H1 (cell line): ENCODE results near the gene RITA1. TPM values are rescaled to one million over a fixed set of nuclear protein-coding genes. Genes with fewer than 3 reads are reported as not detected.

Experiments used
- CTCF ChIA-PET: fragments of 300-600 bp; sonication (Branson Sonifier 250); formaldehyde crosslinking; loops from one replicate; lab custom pipeline; 2021; ENCODE audit not compliant: partially characterized antibody; lab: Charles Lee
- POLR2A ChIA-PET: fragments of 300-600 bp; sonication (Branson Sonifier 250); formaldehyde crosslinking; loops from one replicate; lab custom pipeline; 2021; ENCODE audit warnings: inconsistent platforms; ENCODE audit not compliant: partially characterized antibody; lab: Charles Lee
- DNase-seq, 2 experiments: peaks; one replicate each; pipeline versions ENCODE4 v3.0.0 to v3.0.0-alpha.2; 2010 to 2022; ENCODE audit warnings: low spot score in 2 of 2, low read depth in 1 of 2, mixed read lengths in 1 of 2
- FAIRE-seq: peaks from 2 replicates; lab custom pipeline; 2011; peaks lifted over from hg19 to GRCh38; lab: Jason Lieb, UNC
- H2AFZ ChIP-seq: 2 replicates; pipeline ENCODE4 v1.8.1; 2012; ENCODE audit warnings: low read length, inconsistent platforms
- H2AK5ac ChIP-seq: 2 replicates; pipeline ENCODE4 v1.6.1; 2013; ENCODE audit warnings: low read depth, low read length
- H2BK120ac ChIP-seq: replicated peaks from 2 replicates; pipeline ENCODE3; 2013; ENCODE audit warnings: low read depth, low read length, inconsistent platforms
- H2BK12ac ChIP-seq: 2 replicates; pipeline ENCODE4 v1.6.1; 2013; ENCODE audit warnings: low read depth, low read length
- H2BK15ac ChIP-seq: 2 replicates; pipeline ENCODE4 v1.6.1; 2013; ENCODE audit warnings: low read length
- H2BK20ac ChIP-seq: 2 replicates; pipeline ENCODE4 v1.6.1; 2013; ENCODE audit warnings: low read length
- H2BK5ac ChIP-seq: 2 replicates; pipeline ENCODE4 v1.6.1; 2013; ENCODE audit warnings: low read depth, low read length
- H3K14ac ChIP-seq: 2 replicates; pipeline ENCODE4 v1.6.1; 2013; ENCODE audit warnings: inconsistent platforms; ENCODE audit not compliant: insufficient read length
- H3K18ac ChIP-seq: 2 replicates; pipeline ENCODE4 v1.6.1; 2013; ENCODE audit warnings: low read length; ENCODE audit errors: extremely low read depth
- H3K23ac ChIP-seq: 2 replicates; pipeline ENCODE4 v1.6.1; 2013; ENCODE audit warnings: inconsistent platforms; ENCODE audit not compliant: insufficient read length
- H3K23me2 ChIP-seq: 2 replicates; pipeline ENCODE4 v1.6.1; 2013; ENCODE audit warnings: low read depth, low read length
- H3K27ac ChIP-seq: 2 replicates; pipeline ENCODE4 v1.6.1; 2011; ENCODE audit warnings: low read depth, low read length, inconsistent platforms
- H3K27me3 ChIP-seq, 4 experiments: replicated peaks in 1 of 4; 1 replicate in 1 of 4; 2 replicates in 3 of 4; pipeline versions ENCODE4 v1.6.1 to v1.8.1; 2011 to 2013; ENCODE audit warnings: low read length in 3 of 4, mild to moderate bottlenecking in 3 of 4, inconsistent platforms in 2 of 4, mixed read lengths in 2 of 4, moderate library complexity in 1 of 4; ENCODE audit not compliant: control insufficient read depth in 3 of 4, insufficient read depth in 3 of 4; ENCODE audit errors: extremely low read depth in 1 of 4
- H3K36me3 ChIP-seq, 4 experiments: 2 replicates each; pipeline versions ENCODE4 v1.6.1 to v1.8.1; 2011 to 2013; ENCODE audit warnings: mild to moderate bottlenecking in 4 of 4, low read length in 3 of 4, moderate library complexity in 2 of 4, control low read depth in 1 of 4, inconsistent platforms in 1 of 4; ENCODE audit not compliant: insufficient read depth in 4 of 4, control insufficient read depth in 2 of 4
- H3K4ac ChIP-seq: replicated peaks from 2 replicates; pipeline ENCODE3; 2013; ENCODE audit warnings: low read length, low read depth, mixed read lengths, inconsistent platforms; ENCODE audit not compliant: insufficient read length
- H3K4me1 ChIP-seq, 4 experiments: replicated peaks in 1 of 4; 1 replicate in 1 of 4; 2 replicates in 3 of 4; pipeline versions ENCODE4 v1.6.1 to v1.8.1; 2011 to 2013; ENCODE audit warnings: low read length in 3 of 4, inconsistent platforms in 2 of 4, mixed read lengths in 1 of 4; ENCODE audit not compliant: insufficient read depth in 4 of 4, control insufficient read depth in 3 of 4
- H3K4me2 ChIP-seq, 2 experiments: 2 replicates each; pipeline versions ENCODE4 v1.6.1 to v1.8.1; 2011 to 2013; ENCODE audit warnings: low read depth in 2 of 2, low read length in 2 of 2, control low read depth in 1 of 2, inconsistent platforms in 1 of 2, mild to moderate bottlenecking in 1 of 2; ENCODE audit not compliant: insufficient read depth in 1 of 2
- H3K4me3 ChIP-seq, 4 experiments: fragments of 200-600, 300-600 bp in 1 of 4; sonication (generic), shearing (Covaris generic), sonication (Bioruptor Twin) in 1 of 4; 2 replicates each; pipeline versions ENCODE4 v1.5.1 to v1.8.1; 2011 to 2016; ENCODE audit warnings: low read length in 4 of 4, low read depth in 3 of 4, control low read depth in 2 of 4, inconsistent platforms in 2 of 4, mild to moderate bottlenecking in 2 of 4, mixed read lengths in 1 of 4, moderate library complexity in 1 of 4; ENCODE audit not compliant: insufficient read depth in 2 of 4; ENCODE audit errors: extremely low read depth in 1 of 4
- H3K56ac ChIP-seq: replicated peaks from 2 replicates; pipeline ENCODE3; 2013; ENCODE audit warnings: low read depth, mild to moderate bottlenecking, mixed read lengths, low read length, inconsistent platforms; ENCODE audit not compliant: insufficient read length
- H3K79me1 ChIP-seq: 2 replicates; pipeline ENCODE4 v1.6.1; 2013; ENCODE audit warnings: low read depth, low read length, control low read depth
- H3K79me2 ChIP-seq, 2 experiments: 2 replicates each; pipeline versions ENCODE4 v1.6.1 to v1.8.1; 2012 to 2013; ENCODE audit warnings: low read length in 2 of 2, mild to moderate bottlenecking in 2 of 2, inconsistent platforms in 1 of 2; ENCODE audit not compliant: insufficient read depth in 2 of 2, control insufficient read depth in 1 of 2
- H3K9ac ChIP-seq, 4 experiments: replicated peaks in 1 of 4; 1 replicate in 1 of 4; 2 replicates in 3 of 4; pipeline versions ENCODE4 v1.6.1 to v1.8.1; 2011 to 2013; ENCODE audit warnings: low read depth in 3 of 4, low read length in 3 of 4, control low read depth in 2 of 4, mild to moderate bottlenecking in 2 of 4, moderate library complexity in 2 of 4, inconsistent platforms in 1 of 4; ENCODE audit errors: extremely low read depth in 1 of 4
- H3K9me3 ChIP-seq, 2 experiments: 2 replicates each; pipeline versions ENCODE4 v1.6.1 to v1.8.1; 2012 to 2013; ENCODE audit warnings: mild to moderate bottlenecking in 2 of 2, moderate library complexity in 2 of 2, control low read depth in 1 of 2, inconsistent platforms in 1 of 2, low read depth in 1 of 2, low read length in 1 of 2, mixed read lengths in 1 of 2; ENCODE audit not compliant: insufficient read depth in 2 of 2
- H4K20me1 ChIP-seq, 2 experiments: replicated peaks in 1 of 2; 2 replicates each; pipeline versions ENCODE3 to v1.8.1; 2011 to 2013; ENCODE audit warnings: inconsistent platforms in 2 of 2, low read length in 2 of 2, mild to moderate bottlenecking in 1 of 2; ENCODE audit not compliant: insufficient read depth in 2 of 2, control insufficient read depth in 1 of 2
- H4K5ac ChIP-seq: 2 replicates; pipeline ENCODE4 v1.6.1; 2013; ENCODE audit warnings: low read length, low read depth, mixed read lengths, inconsistent platforms; ENCODE audit not compliant: insufficient read length
- H4K8ac ChIP-seq: 2 replicates; pipeline ENCODE4 v1.8.0; 2013; ENCODE audit warnings: mild to moderate bottlenecking, moderate library complexity, low read length, inconsistent platforms; ENCODE audit not compliant: insufficient read depth; ENCODE audit errors: extremely low read depth
- H4K91ac ChIP-seq: replicated peaks from 2 replicates; pipeline ENCODE3; 2013; ENCODE audit warnings: low read length, mixed read lengths, inconsistent platforms; ENCODE audit not compliant: insufficient read length
- CBX8 ChIP-seq: fragments of 300-800, 300-1000 bp; sonication (generic); IDR thresholded peaks from 2 replicates; pipeline ENCODE4 v1.7.1; 2016; ENCODE audit warnings: low read depth, low read length, borderline replicate concordance
- EZH2 ChIP-seq: fragments of 200-600 bp; sonication (generic); IDR thresholded peaks from 2 replicates; pipeline ENCODE4 v1.7.1; 2012; ENCODE audit warnings: low read depth, mild to moderate bottlenecking, moderate library complexity, low read length, inconsistent platforms; ENCODE audit not compliant: severe bottlenecking
- GTF2F1 ChIP-seq: IDR thresholded peaks from 2 replicates; pipeline ENCODE4 v1.6.1; 2012; ENCODE audit warnings: low read depth, low read length, improper control_type of control experiment, borderline replicate concordance
- MAFK ChIP-seq: IDR thresholded peaks from 2 replicates; pipeline ENCODE4 v1.6.1; 2012; ENCODE audit warnings: low read depth, mild to moderate bottlenecking, improper control_type of control experiment, low read length
- NRF1 ChIP-seq: IDR thresholded peaks from 2 replicates; pipeline ENCODE4 v1.6.1; 2011; ENCODE audit warnings: mild to moderate bottlenecking, low read depth, low read length, improper control_type of control experiment
- POU5F1 ChIP-seq: IDR thresholded peaks from 2 replicates; pipeline ENCODE4 v1.6.1; 2011; ENCODE audit warnings: low read depth, mild to moderate bottlenecking, low read length, moderate library complexity
- RNF2 ChIP-seq: fragments of 200-900, 300-1000 bp; sonication (generic); IDR thresholded peaks from 2 replicates; pipeline ENCODE4 v1.7.1; 2016; ENCODE audit warnings: borderline replicate concordance, low read depth, mild to moderate bottlenecking, antibody characterized with exemption, low read length; ENCODE audit not compliant: poor library complexity, severe bottlenecking; ENCODE audit errors: missing control alignments
- SP2 ChIP-seq: IDR thresholded peaks from 2 replicates; pipeline ENCODE4 v1.6.1; 2012; ENCODE audit warnings: mild to moderate bottlenecking, low read length, inconsistent platforms
- SP4 ChIP-seq: IDR thresholded peaks from 2 replicates; pipeline ENCODE4 v1.6.1; 2012; ENCODE audit warnings: low read length, inconsistent platforms
- SUZ12 ChIP-seq: fragments of 200-600 bp; sonication (generic); IDR thresholded peaks from 2 replicates; pipeline ENCODE4 v1.6.1; 2012; ENCODE audit warnings: mild to moderate bottlenecking, inconsistent platforms, low read length, moderate library complexity, mixed read lengths
- TBP ChIP-seq: IDR thresholded peaks from 2 replicates; pipeline ENCODE4 v1.6.1; 2011; ENCODE audit warnings: low read depth, low read length, improper control_type of control experiment
- TEAD4 ChIP-seq: IDR thresholded peaks from 2 replicates; pipeline ENCODE4 v1.6.1; 2012; ENCODE audit warnings: low read depth, low read length, inconsistent platforms, mixed read lengths
- WGBS, 2 experiments: shearing (Covaris generic) in 1 of 2; methylation state at CpG; one replicate each; pipeline versions ENCODE4 v1.1.6 to v1.1.7; 2013 to 2015; ENCODE audit warnings: low lambda C conversion rate in 2 of 2, mixed read lengths in 2 of 2, inconsistent platforms in 1 of 2, low coverage in 1 of 2, missing lambda C conversion rate in 1 of 2; ENCODE audit not compliant: insufficient replicate concordance in 2 of 2, insufficient coverage in 1 of 2, insufficient read length in 1 of 2; ENCODE audit errors: extremely low coverage in 1 of 2, missing lambda C conversion rate in 1 of 2; 5-methylcytosine and 5-hydroxymethylcytosine counted together
- polyA plus RNA-seq, 7 experiments: library from polyadenylated mRNA; depleted of rRNA in 3 of 7; stranded (reverse) in 5 of 7; unstranded in 2 of 7; fragments of >200 nt in 5 of 7; fragments of 200-250 nt in 2 of 7; gene quantifications; 1 replicate in 5 of 7; 2 replicates in 1 of 7; 4 replicates in 1 of 7; pipeline versions ENCODE4 v1.2.1 to v1.2.3, GENCODE V29; 2011 to 2013; ENCODE audit warnings: missing spikeins in 2 of 7, mixed read lengths in 2 of 7
- total RNA-seq: library from RNA; stranded (reverse); fragmentation: NEBNext Ultra II Directional; extraction: Animal tissue kit (Norgen Biotek cat#: 25700); gene quantifications from 2 replicates; pipeline ENCODE4 v1.2.1, GENCODE V29; 2021

RITA1 gene
- total and polyA plus RNA-seq, 2 of the 8 experiments (the other 6 are each of a cell fraction or from before 2014, with no cell fraction given): 24.1 to 25.8 TPM

DNA sequence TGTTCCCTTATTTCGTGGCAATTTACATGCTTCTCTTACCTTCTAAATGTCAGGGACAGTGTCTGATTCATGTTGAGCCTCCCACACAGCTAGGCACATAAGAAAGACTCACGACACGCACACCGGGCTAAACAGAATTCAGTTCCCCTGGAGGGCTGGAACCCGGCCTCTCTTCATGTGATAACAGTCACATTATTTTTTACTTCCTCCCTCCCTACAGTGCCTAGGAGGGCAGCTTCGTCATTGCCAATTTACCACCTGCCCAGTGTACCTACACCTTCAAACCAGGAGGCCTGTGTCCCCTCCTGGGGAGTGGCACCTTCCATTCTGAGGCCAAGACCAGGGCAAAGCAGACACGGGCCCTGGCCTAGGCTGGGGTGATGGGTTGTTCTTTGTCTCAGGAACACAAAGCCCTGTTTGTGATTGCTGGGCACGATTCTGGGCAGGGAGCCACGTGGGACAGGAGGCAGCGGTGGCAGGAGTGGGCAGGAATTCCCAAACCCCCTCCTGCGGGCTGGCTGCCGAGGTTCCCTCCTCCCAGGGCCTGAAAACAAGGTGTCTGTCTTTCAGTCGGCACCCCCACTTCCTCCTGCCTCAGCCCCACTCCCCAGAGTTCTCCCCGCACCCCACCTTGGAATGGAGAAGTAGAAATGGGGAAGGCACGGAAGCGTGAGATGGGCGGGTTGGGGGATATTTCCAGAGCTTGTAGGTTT lies 43.2 kb upstream of the RITA1 start:
- Histone ChIP-seq H3K27me3 (no peaks in the 10 kb centered on the region), H2BK12ac (peak overlapping the region; percentile 33; the same call in 1 of the 2 replicates), H3K23ac (no peak overlapping the region), H4K20me1 (no peaks in the 10 kb centered on the region), H3K23me2 (no peaks in the 10 kb centered on the region), H2BK15ac (peak overlapping the region; percentile 88; the same call in 1 of the 2 replicates), H2AK5ac (peak overlapping the region; percentile 82; the same call in 1 of the 2 replicates), H3K4me3 (no peak overlapping the region), H4K8ac (peak overlapping the region; percentile 21; the same call in 1 of the 2 replicates), H3K79me2 (no peaks in the 10 kb centered on the region), H4K5ac (no peak overlapping the region), H3K79me1 (no peaks in the 10 kb centered on the region), H3K27ac (no peak overlapping the region), H4K91ac (peak overlapping the region; percentile 65), H3K9ac (no peak overlapping the region), H3K36me3 (no peaks in the 10 kb centered on the region), H3K9me3 (no peaks in the 10 kb centered on the region), H3K4me1 (peaks cover 0 to 6% (median 0%) of the 10 kb centered on the region in 4 experiments; a peak in 2 of 7 replicates), H3K14ac (no peak overlapping the region), H3K4ac (no peak overlapping the region), H2BK120ac (peak overlapping the region; percentile 33), H2BK5ac (no peak overlapping the region), H3K56ac (no peak overlapping the region), H2BK20ac (peak overlapping the region; percentile 48; the same call in 1 of the 2 replicates), H2AFZ (0 out of 2 replicates have a peak overlapping the region, but pooled peaks have one; percentile 59), H3K4me2 (no peak overlapping the region), H3K18ac (peak overlapping the region; percentile 24; the same call in 1 of the 2 replicates)
- WGBS, 2 experiments: 81% methylated on average over 14 of the region's 17 CpGs; no CpG with 5 or more reads in 1 of the 2 experiments
- ChIA-PET POLR2A (interaction anchor here (0.6 kb wide), 1 partner anchor 192 kb away, joined by 3 read pairs; no protein-coding TSS in a partner anchor), CTCF (interaction anchor here (0.7 to 1.4 kb wide), 3 partner anchors 8 to 76 kb away, joined by 3 to 4 read pairs (median 3); no protein-coding TSS in a partner anchor)
- DNase-seq (no peak), FAIRE-seq (no peak)
- TF ChIP-seq MAFK (no peak), GTF2F1 (no peak), SP2 (no peak), CBX8 (no peak), EZH2 (no peak), SUZ12 (no peak), NRF1 (no peak), SP4 (no peak), RNF2 (no peak), POU5F1 (no peak), TEAD4 (no peak), TBP (no peak)
